HCT116 (cell line): ENCODE measurements around the gene LRRC75A. TPM values are rescaled to one million over a fixed set of nuclear protein-coding genes. Genes with fewer than 3 reads are reported as not detected.
"Not testable (repeated sequence)": the region's sequence is repeated elsewhere in the genome, so short reads cannot be mapped to it uniquely, and the experiment has no call there.

ENCODE experiments used
- ATAC-seq: fragments of 200-7000 bp; cut with Tn5 transposase; 2 replicates; pipeline ENCODE4 v1.9.1; 2020; ENCODE audit warnings: mild to moderate bottlenecking, moderate library complexity
- BruUV-seq: library from RNA; stranded (reverse); fragments of 400-500 nt; replicated peaks from 2 replicates; lab custom pipeline; 2021; lab: Mats Ljungman, UMichigan
- CTCF ChIA-PET: fragments of 300-600 bp; sonication (Branson Sonifier 250); formaldehyde crosslinking; loops from one replicate; lab custom pipeline; 2021; ENCODE audit warnings: antibody characterized with exemption; lab: Charles Lee
- POLR2A ChIA-PET: fragments of 300-600, 350-600 bp; sonication (Branson Sonifier 250); formaldehyde crosslinking; loops from one replicate; lab custom pipeline; 2021; ENCODE audit warnings: antibody characterized with exemption; lab: Charles Lee
- RAD21 ChIA-PET, 2 experiments: fragments of 300-600 bp; sonication (Branson Sonifier 250); formaldehyde crosslinking; loops; one replicate each; lab custom pipeline; 2023; ENCODE audit warnings: low total read pairs in 2 of 2; ENCODE audit not compliant: uncharacterized antibody in 2 of 2, unreplicated experiment in 2 of 2, low non-redundant PET in 1 of 2; lab: Charles Lee
- DNase-seq: peaks from one replicate; pipeline ENCODE4 v3.0.0-alpha.2; 2010; ENCODE audit warnings: low read depth, low spot score
- H2AFZ ChIP-seq: fragments of 200-600 bp; shearing (Covaris generic), sonication (generic); 2 replicates; pipeline ENCODE4 v1.6.1; 2017; ENCODE audit warnings: low read depth, mixed run types, mixed read lengths, antibody characterized with exemption, low read length; ENCODE audit not compliant: poor library complexity, severe bottlenecking
- H3K27ac ChIP-seq: 2 replicates; pipeline ENCODE4 v1.5.1; 2012; ENCODE audit warnings: low read depth, low read length
- H3K27me3 ChIP-seq: fragments of 200-600 bp; sonication (generic); 2 replicates; pipeline ENCODE4 v1.6.1; 2016; ENCODE audit warnings: mixed run types, low read length, mixed read lengths; ENCODE audit not compliant: insufficient read depth
- H3K36me3 ChIP-seq, 2 experiments: fragments of 200-500 bp in 1 of 2; fragments of 200-600 bp in 1 of 2; sonication (Bioruptor generic) in 1 of 2; sonication (generic) in 1 of 2; 2 replicates each; pipeline versions ENCODE4 v1.5.1 to v1.6.1; 2014 to 2016; ENCODE audit warnings: low read length in 2 of 2, inconsistent platforms in 1 of 2, mixed read lengths in 1 of 2, mixed run types in 1 of 2; ENCODE audit not compliant: insufficient read depth in 2 of 2, control insufficient read depth in 1 of 2
- H3K4me1 ChIP-seq, 2 experiments: fragments of 200-600 bp in 1 of 2; sonication (generic) in 1 of 2; 2 replicates each; pipeline versions ENCODE4 v1.5.1 to v1.6.1; 2012 to 2017; ENCODE audit warnings: low read length in 2 of 2, inconsistent platforms in 1 of 2, mild to moderate bottlenecking in 1 of 2, mixed read lengths in 1 of 2, mixed run types in 1 of 2, moderate library complexity in 1 of 2; ENCODE audit not compliant: insufficient read depth in 2 of 2, control insufficient read depth in 1 of 2
- H3K4me2 ChIP-seq: fragments of 200-600 bp; sonication (generic); 2 replicates; pipeline ENCODE4 v1.6.1; 2017; ENCODE audit warnings: mixed run types, low read length, mixed read lengths
- H3K4me3 ChIP-seq, 2 experiments: fragments of 200-600 bp in 1 of 2; sonication (generic) in 1 of 2; replicated peaks in 1 of 2; 2 replicates each; pipeline ENCODE4 v1.5.1; 2011 to 2016; ENCODE audit warnings: low read length in 2 of 2, control low read depth in 1 of 2, low read depth in 1 of 2, mild to moderate bottlenecking in 1 of 2, mixed read lengths in 1 of 2, mixed run types in 1 of 2
- H3K79me2 ChIP-seq: fragments of 200-600 bp; sonication (generic); 2 replicates; pipeline ENCODE4 v1.6.1; 2017; ENCODE audit warnings: mild to moderate bottlenecking, mixed run types, low read length, moderate library complexity, mixed read lengths; ENCODE audit not compliant: insufficient read depth
- H3K9ac ChIP-seq: fragments of 200-600 bp; sonication (generic); 2 replicates; pipeline ENCODE4 v1.6.1; 2016; ENCODE audit warnings: low read length, mixed read lengths
- H3K9me2 ChIP-seq: fragments of 200-600 bp; sonication (generic), shearing (Covaris generic); 2 replicates; pipeline ENCODE4 v1.6.1; 2017; ENCODE audit warnings: mixed run types, mild to moderate bottlenecking, moderate library complexity; ENCODE audit not compliant: insufficient read depth
- H3K9me3 ChIP-seq, 2 experiments: fragments of 200-500 bp in 1 of 2; fragments of 200-600 bp in 1 of 2; sonication (Bioruptor generic) in 1 of 2; sonication (generic) in 1 of 2; 2 replicates each; pipeline ENCODE4 v1.6.1; 2014 to 2017; ENCODE audit warnings: low read length in 2 of 2, mixed read lengths in 2 of 2, inconsistent platforms in 1 of 2, low read depth in 1 of 2, mild to moderate bottlenecking in 1 of 2, mixed run types in 1 of 2, moderate library complexity in 1 of 2; ENCODE audit not compliant: control insufficient read depth in 1 of 2, insufficient read depth in 1 of 2
- H4K20me1 ChIP-seq: fragments of 200-600 bp; sonication (generic), shearing (Covaris generic); 2 replicates; pipeline ENCODE4 v1.6.1; 2017; ENCODE audit warnings: mixed run types, mild to moderate bottlenecking, moderate library complexity; ENCODE audit not compliant: insufficient read depth
- CBX3 ChIP-seq: IDR thresholded peaks from 2 replicates; pipeline ENCODE4 v1.6.1; 2012; ENCODE audit warnings: low read depth
- CEBPB ChIP-seq: IDR thresholded peaks from 2 replicates; pipeline ENCODE4 v1.6.1; 2012; ENCODE audit warnings: low read depth
- EGR1 ChIP-seq: IDR thresholded peaks from 2 replicates; pipeline ENCODE4 v1.6.1; 2012; ENCODE audit warnings: low read depth
- EZH2 ChIP-seq: fragments of 200-600 bp; sonication (generic); IDR thresholded peaks from 2 replicates; pipeline ENCODE4 v1.6.1; 2017; ENCODE audit warnings: antibody characterized with exemption, mixed run types
- JUND ChIP-seq: IDR thresholded peaks from 2 replicates; pipeline ENCODE4 v1.6.1; 2012
- POLR2A ChIP-seq: IDR thresholded peaks from 2 replicates; pipeline ENCODE4 v1.7.0; 2011; ENCODE audit warnings: borderline replicate concordance; ENCODE audit not compliant: insufficient read depth, insufficient read length; ENCODE audit errors: extremely low read depth
- SIN3A ChIP-seq: IDR thresholded peaks from 2 replicates; pipeline ENCODE4 v1.6.1; 2012; ENCODE audit warnings: low read depth
- SP1 ChIP-seq: IDR thresholded peaks from 2 replicates; pipeline ENCODE4 v1.6.1; 2012; ENCODE audit warnings: low read depth
- intact Hi-C: fragments of 100-400 bp; cut with micrococcal nuclease; formaldehyde crosslinking; loops from 2 replicates; pipeline ENCODE4 v1.10.0; 2022
- total RNA-seq: library from RNA; stranded (reverse); gene quantifications from one replicate; pipeline ENCODE4 v1.2.1, GENCODE V29; 2021; ENCODE audit not compliant: unreplicated experiment
- TF ChIP-seq, protein P1 (sequence below), 3 experiments: fragments of 200-600 bp in 1 of 3; sonication (generic) in 1 of 3; IDR thresholded peaks in 2 of 3; conservative IDR thresholded peaks in 1 of 3; 2 replicates each; pipeline ENCODE4 v1.5.1; 2012 to 2017; ENCODE audit warnings: low read depth in 2 of 3, low read length in 2 of 3, antibody characterized with exemption in 1 of 3, borderline replicate concordance in 1 of 3, control low read depth in 1 of 3, mild to moderate bottlenecking in 1 of 3, mixed read lengths in 1 of 3, mixed run types in 1 of 3, moderate library complexity in 1 of 3; ENCODE audit not compliant: insufficient read depth in 1 of 3
- TF ChIP-seq, protein P2 (sequence below): IDR thresholded peaks from 2 replicates; pipeline ENCODE4 v1.6.1; 2012
- TF ChIP-seq, protein P3 (sequence below): IDR thresholded peaks from 2 replicates; pipeline ENCODE4 v1.6.1; 2012; ENCODE audit warnings: low read depth
- TF ChIP-seq, protein P4 (sequence below): IDR thresholded peaks from 2 replicates; pipeline ENCODE4 v1.6.1; 2011; ENCODE audit warnings: mild to moderate bottlenecking, low read length, moderate library complexity; ENCODE audit not compliant: insufficient replicate concordance; ENCODE audit errors: extremely low read depth

The LRRC75A gene
- total RNA-seq, 1 experiment from 2014 or later, result 2.3 TPM

DNA sequence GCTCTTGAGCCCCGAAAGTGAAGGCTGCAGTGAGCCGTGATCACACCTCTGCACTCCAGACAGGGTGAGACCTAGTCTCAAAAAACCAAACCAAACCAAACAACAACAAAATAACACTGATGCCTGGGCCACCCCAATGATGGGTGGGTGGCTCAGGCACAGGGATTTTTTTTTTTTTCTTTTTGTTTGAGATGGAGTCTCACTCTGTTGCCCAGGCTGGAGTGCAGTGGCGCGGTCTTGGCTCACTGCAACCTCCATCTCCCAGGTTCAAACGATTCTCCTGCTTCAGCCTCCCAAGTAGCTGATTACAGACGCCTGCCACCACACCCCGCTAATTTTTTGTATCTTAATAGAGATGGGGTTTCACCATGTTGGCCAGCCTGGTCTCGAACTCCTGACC is 39.7 kb downstream of the LRRC75A start:
- H3K4me3 ChIP-seq, H4K20me1 ChIP-seq, H3K27ac ChIP-seq, H3K9me3 ChIP-seq, H3K9ac ChIP-seq, H2AFZ ChIP-seq, BruUV-seq, H3K27me3 ChIP-seq, DNase-seq, H3K4me2 ChIP-seq, ATAC-seq, H3K9me2 ChIP-seq, intact Hi-C loops: not testable (repeated sequence)
- RAD21 ChIA-PET, result interaction anchor here (0.7 to 1.7 kb wide), 4 partner anchors 53 to 358 kb away, joined by 3 to 8 read pairs (median 4); no protein-coding TSS in a partner anchor
- Histone ChIP-seq H3K4me1 (peaks cover 0 to 11% of the 10 kb centered on the region in 2 experiments; a peak in 1 of 4 replicates), H3K79me2 (peaks cover 17% of the 10 kb centered on the region; the same call in 1 of the 2 replicates), H3K36me3 (peaks cover 4 to 15% of the 10 kb centered on the region in 2 experiments; a peak in 3 of 4 replicates)
- CTCF ChIA-PET, result interaction anchor here (1.3 to 5.2 kb wide), 2 partner anchors 67 to 70 kb away, joined by 5 to 43 read pairs; no protein-coding TSS in a partner anchor
- POLR2A ChIA-PET, result interaction anchor here (0.7 to 2.0 kb wide), 4 partner anchors 8 to 1861 kb away, joined by 4 to 10 read pairs (median 5); no protein-coding TSS in a partner anchor

DNA sequence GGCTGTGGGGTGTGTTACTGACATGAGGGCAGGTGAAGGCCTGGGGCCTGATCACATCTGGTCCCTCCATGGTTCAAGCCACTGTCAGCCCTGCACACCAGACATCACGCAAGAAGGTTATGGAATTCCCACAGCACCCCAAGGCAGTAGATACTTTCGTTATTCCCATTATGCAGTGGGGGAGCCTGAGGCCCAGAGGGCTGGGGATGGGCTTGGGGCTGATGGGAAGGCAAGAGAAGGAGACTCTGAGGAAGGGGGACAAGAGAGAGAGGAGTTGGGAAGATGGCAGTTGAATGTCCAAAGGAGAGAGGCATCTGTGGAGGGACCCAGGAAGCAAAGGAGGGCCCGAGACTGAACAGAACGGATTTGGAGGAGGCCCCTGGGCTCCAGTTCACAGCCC is 42.0 kb downstream of the LRRC75A start:
- no TSS peak for BruUV-seq
- H3K9me3 ChIP-seq, result no peaks in the 10 kb centered on the region
- no peak overlapping the region for H3K27ac ChIP-seq
- H3K4me1 ChIP-seq, result peaks cover 0 to 22% of the 10 kb centered on the region in 2 experiments; a peak in 2 of 4 replicates
- peaks cover 30% of the 10 kb centered on the region; the same call in 1 of the 2 replicates for H3K79me2 ChIP-seq
- H3K27me3 ChIP-seq, result no peaks in the 10 kb centered on the region
- no peak for DNase-seq
- H3K9me2 ChIP-seq, result no peaks in the 10 kb centered on the region
- no peak overlapping the region for H3K4me2 ChIP-seq
- H3K4me3 ChIP-seq, result no peak overlapping the region
- intact Hi-C loops, result no loop called here
- H3K36me3 ChIP-seq, result peaks cover 6 to 30% of the 10 kb centered on the region in 2 experiments; a peak in 3 of 4 replicates
- ATAC-seq, result no peak
- RAD21 ChIA-PET, result no interaction called here
- peaks cover 3% of the 10 kb centered on the region; the same call in 1 of the 2 replicates for H4K20me1 ChIP-seq
- CTCF ChIA-PET, result interaction anchor here (0.5 to 5.2 kb wide), 3 partner anchors 71 to 1252 kb away, joined by 3 to 43 read pairs (median 3); no protein-coding TSS in a partner anchor
- H2AFZ ChIP-seq, result no peak overlapping the region
- H3K9ac ChIP-seq, result no peak overlapping the region
- POLR2A ChIA-PET, result interaction anchor here (1.5 kb wide), 1 partner anchor 11 kb away, joined by 5 read pairs; no protein-coding TSS in a partner anchor
- TF ChIP-seq JUND (no peak), EZH2 (no peak), SIN3A (no peak), POLR2A (no peak), CBX3 (no peak), EGR1 (no peak), SP1 (no peak), CEBPB (no peak)
- TF ChIP-seq, protein P1, sequence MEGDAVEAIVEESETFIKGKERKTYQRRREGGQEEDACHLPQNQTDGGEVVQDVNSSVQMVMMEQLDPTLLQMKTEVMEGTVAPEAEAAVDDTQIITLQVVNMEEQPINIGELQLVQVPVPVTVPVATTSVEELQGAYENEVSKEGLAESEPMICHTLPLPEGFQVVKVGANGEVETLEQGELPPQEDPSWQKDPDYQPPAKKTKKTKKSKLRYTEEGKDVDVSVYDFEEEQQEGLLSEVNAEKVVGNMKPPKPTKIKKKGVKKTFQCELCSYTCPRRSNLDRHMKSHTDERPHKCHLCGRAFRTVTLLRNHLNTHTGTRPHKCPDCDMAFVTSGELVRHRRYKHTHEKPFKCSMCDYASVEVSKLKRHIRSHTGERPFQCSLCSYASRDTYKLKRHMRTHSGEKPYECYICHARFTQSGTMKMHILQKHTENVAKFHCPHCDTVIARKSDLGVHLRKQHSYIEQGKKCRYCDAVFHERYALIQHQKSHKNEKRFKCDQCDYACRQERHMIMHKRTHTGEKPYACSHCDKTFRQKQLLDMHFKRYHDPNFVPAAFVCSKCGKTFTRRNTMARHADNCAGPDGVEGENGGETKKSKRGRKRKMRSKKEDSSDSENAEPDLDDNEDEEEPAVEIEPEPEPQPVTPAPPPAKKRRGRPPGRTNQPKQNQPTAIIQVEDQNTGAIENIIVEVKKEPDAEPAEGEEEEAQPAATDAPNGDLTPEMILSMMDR (IDR thresholded peaks at IDR 0.05 in 2 of 3, conservative IDR thresholded peaks at IDR 0.05 in 1 of 3; ENCODE audit: borderline replicate concordance in 1 of 3, insufficient read depth in 1 of 3, low read depth in 2 of 3, low read length in 2 of 3), result no peak
- TF ChIP-seq, protein P2, sequence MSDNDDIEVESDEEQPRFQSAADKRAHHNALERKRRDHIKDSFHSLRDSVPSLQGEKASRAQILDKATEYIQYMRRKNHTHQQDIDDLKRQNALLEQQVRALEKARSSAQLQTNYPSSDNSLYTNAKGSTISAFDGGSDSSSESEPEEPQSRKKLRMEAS, result no peak
- TF ChIP-seq, protein P3, sequence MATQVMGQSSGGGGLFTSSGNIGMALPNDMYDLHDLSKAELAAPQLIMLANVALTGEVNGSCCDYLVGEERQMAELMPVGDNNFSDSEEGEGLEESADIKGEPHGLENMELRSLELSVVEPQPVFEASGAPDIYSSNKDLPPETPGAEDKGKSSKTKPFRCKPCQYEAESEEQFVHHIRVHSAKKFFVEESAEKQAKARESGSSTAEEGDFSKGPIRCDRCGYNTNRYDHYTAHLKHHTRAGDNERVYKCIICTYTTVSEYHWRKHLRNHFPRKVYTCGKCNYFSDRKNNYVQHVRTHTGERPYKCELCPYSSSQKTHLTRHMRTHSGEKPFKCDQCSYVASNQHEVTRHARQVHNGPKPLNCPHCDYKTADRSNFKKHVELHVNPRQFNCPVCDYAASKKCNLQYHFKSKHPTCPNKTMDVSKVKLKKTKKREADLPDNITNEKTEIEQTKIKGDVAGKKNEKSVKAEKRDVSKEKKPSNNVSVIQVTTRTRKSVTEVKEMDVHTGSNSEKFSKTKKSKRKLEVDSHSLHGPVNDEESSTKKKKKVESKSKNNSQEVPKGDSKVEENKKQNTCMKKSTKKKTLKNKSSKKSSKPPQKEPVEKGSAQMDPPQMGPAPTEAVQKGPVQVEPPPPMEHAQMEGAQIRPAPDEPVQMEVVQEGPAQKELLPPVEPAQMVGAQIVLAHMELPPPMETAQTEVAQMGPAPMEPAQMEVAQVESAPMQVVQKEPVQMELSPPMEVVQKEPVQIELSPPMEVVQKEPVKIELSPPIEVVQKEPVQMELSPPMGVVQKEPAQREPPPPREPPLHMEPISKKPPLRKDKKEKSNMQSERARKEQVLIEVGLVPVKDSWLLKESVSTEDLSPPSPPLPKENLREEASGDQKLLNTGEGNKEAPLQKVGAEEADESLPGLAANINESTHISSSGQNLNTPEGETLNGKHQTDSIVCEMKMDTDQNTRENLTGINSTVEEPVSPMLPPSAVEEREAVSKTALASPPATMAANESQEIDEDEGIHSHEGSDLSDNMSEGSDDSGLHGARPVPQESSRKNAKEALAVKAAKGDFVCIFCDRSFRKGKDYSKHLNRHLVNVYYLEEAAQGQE, result no peak
- TF ChIP-seq, protein P4, sequence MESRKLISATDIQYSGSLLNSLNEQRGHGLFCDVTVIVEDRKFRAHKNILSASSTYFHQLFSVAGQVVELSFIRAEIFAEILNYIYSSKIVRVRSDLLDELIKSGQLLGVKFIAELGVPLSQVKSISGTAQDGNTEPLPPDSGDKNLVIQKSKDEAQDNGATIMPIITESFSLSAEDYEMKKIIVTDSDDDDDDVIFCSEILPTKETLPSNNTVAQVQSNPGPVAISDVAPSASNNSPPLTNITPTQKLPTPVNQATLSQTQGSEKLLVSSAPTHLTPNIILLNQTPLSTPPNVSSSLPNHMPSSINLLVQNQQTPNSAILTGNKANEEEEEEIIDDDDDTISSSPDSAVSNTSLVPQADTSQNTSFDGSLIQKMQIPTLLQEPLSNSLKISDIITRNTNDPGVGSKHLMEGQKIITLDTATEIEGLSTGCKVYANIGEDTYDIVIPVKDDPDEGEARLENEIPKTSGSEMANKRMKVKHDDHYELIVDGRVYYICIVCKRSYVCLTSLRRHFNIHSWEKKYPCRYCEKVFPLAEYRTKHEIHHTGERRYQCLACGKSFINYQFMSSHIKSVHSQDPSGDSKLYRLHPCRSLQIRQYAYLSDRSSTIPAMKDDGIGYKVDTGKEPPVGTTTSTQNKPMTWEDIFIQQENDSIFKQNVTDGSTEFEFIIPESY, result no peak
